NCI-H2227 treated with DMSO at 0.1 percent for 48 hours (cell line): Measurements from ENCODE around the gene SERPINC1.
"Not testable (repeated sequence)": the region's sequence is repeated elsewhere in the genome, so short reads cannot be mapped to it uniquely, and the experiment has no call there.

Experiments
- DNase-seq: peaks from one replicate; lab custom pipeline; 2025; lab: John Stamatoyannopoulos, UW

SERPINC1 gene

DNA sequence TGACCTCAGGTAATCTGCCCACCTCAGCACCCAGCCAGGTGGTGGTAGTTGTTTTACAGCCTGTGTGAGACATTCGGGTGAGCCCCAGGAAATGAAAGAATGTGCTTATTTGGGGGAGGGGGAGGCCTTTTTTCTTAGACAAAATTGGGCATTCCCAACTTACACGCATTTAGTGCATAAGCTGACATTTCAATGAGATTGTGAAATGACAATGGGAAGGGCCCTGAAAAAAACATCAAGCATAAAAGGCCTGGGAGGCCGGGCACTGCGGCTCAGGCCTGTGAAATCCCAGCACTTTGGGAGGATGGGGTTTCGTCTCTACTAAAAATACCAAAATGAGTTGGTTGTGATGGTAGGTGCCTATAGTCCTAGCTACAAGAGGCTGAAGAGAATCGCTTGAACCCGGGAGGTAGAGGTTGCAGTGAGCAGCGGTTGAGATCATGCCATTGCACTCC, 54.3 kb downstream of the SERPINC1 start:
- no peak for DNase-seq

DNA sequence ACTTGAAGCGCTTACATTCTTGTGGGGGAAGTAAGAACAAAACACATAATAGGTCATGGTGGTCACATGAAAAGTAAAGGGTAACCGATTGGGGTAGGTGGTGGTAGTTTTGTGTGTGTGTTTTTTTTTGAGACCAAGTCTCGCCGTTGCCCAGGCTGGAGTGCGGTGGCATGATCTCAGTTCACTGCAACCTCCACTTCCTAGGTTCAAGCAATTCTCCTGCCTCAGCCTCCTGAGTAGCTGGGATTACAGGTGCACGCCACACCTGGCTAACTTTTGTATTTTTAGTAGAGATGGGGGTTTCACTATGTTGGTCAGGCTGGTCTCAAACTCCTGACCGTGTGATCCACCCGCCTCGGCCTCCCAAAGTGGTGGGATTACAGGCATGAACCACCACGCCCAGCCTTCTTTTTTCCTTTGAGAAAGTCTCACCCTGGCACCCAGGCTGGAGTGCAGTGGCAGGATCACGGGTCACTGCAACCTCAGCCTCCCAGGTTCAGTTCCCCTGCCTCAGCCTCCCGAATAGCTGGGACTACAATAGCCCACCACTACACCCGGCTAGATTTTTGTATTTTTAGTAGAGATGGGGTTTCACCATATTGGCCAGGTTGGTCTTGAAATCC, 54.9 kb downstream of the SERPINC1 start:
- DNase-seq: not testable (repeated sequence)

DNA sequence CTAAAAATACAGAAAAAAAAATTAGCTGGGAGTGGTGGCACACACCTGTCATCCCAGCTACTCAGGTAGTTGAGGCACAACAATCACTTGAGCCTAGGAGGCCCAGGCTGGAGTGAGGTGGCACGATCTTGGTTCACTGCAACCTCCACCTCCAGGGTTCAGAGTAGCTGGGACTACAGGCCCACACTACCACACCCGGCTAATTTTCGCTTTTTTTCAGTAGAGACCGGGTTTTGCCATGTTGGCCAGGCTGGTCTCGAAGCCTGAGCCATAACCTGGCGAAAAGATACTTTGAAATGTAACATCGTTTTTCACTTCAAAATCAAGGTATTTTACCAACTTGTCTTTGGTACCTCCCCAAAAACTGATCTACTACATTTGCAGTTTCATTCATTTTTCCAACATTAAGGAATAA, 55.4 kb downstream of the SERPINC1 start:
- DNase-seq: no peak

DNA sequence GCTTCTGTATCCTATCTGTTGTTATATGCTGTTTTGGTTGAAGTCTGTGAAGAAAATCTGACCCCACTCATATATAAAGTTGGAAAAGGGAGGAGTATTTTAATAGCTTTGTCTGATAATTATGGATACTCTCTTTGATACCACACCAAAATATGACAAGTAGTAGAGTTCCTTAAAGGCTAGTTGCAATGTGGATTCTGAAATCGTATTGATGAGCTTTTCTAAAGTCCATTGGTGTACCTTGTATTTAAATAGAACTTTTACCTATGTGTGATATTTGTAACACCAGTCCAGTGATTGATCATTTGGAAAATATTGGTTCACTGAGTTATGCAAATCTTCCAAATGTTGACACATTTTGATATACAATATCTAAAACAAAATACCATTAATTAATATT, 57.1 kb downstream of the SERPINC1 start:
- DNase-seq: no peak

DNA sequence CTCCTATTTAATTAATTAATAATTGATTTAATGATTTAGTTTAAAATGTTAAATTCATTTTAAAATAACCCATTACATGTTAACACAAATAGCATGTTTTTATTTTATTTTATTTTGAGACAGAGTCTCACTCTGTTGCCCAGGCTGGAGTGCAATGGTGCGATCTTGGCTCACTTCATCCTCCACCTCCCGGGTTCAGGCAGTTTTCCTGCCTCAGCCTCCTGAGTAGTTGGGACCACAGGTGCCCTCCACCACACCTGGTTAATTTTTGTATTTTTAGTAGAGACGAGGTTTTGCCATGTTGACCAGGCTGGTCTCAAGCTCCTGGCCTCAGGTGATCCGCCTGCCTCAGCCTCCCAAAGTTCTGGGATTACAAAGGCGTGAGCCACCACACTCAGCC, 57.6 kb downstream of the SERPINC1 start:
- not testable (repeated sequence) for DNase-seq

DNA sequence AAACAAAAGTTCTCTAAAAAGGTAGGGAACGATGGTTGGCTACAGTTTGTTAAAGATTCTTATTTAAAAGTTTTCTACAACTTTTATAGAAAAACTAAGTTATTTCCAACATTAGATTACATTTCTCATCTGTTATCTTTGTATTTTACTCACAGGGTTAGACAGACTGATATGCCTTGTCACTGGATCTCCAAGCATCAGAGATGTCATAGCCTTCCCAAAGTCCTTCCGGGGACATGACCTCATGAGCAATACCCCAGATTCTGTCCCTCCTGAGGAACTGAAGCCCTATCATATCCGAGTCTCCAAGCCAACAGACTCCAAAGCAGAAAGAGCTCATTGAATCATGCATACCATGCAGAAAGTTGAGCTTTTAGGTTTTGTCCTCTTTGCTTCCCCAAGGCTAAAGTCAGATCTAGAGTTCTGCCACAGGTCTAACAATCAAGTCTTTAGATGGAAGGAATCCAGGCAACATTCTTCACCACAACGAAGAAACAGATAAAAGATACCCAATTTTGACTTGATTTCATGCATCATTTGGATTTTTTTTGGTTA, 59.7 kb downstream of the SERPINC1 start:
- no peak for DNase-seq

DNA sequence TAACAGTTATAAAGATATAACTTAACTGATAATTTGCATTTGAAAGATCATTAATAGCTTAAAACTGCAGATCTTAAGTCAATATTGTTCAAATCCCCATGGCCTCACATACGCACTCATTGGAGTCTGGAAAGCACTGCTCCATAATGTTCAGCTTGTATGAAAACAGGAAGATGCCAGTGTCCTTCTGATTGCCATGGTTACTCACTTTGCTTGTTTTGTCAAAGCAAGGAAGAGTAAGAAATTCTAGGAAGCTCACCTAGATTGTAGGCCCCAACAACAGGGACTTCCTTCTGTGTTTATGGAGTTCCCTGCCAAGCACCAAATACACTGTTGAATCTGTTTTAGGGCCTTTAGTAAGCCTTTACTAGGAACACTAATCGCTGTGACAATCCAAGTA, 60.2 kb downstream of the SERPINC1 start:
- no peak for DNase-seq

DNA sequence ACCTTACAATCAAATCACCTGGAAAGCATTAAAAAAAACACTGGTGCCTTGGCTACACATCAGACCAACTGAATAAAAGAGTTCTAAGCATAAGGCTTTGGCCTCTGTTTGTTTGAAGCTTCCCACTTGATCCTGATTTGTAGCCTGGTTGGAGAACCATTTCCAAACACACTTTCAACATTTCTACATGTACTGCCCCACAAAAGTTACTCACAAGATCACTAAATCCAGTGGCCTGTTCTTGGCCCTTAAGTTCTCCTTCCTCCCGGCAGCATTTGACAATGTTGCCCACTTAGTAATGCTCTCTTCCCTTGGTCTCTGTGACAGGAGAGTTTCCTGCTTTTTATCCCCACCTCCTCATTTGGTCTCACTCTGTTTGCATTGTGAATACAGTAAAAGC, 61.1 kb downstream of the SERPINC1 start:
- DNase-seq: no peak
